Mesangial cell (primary cell): ENCODE results near the gene ADAR. TPM values are rescaled to one million over a fixed set of nuclear protein-coding genes. Genes with fewer than 3 reads are reported as not detected.

ENCODE experiments used
- total RNA-seq: library from RNA; depleted of rRNA; stranded (reverse); fragments of >200 nt; gene quantifications from 2 replicates; pipeline ENCODE4 v1.2.3, GENCODE V29; 2015

The ADAR gene, protein sequence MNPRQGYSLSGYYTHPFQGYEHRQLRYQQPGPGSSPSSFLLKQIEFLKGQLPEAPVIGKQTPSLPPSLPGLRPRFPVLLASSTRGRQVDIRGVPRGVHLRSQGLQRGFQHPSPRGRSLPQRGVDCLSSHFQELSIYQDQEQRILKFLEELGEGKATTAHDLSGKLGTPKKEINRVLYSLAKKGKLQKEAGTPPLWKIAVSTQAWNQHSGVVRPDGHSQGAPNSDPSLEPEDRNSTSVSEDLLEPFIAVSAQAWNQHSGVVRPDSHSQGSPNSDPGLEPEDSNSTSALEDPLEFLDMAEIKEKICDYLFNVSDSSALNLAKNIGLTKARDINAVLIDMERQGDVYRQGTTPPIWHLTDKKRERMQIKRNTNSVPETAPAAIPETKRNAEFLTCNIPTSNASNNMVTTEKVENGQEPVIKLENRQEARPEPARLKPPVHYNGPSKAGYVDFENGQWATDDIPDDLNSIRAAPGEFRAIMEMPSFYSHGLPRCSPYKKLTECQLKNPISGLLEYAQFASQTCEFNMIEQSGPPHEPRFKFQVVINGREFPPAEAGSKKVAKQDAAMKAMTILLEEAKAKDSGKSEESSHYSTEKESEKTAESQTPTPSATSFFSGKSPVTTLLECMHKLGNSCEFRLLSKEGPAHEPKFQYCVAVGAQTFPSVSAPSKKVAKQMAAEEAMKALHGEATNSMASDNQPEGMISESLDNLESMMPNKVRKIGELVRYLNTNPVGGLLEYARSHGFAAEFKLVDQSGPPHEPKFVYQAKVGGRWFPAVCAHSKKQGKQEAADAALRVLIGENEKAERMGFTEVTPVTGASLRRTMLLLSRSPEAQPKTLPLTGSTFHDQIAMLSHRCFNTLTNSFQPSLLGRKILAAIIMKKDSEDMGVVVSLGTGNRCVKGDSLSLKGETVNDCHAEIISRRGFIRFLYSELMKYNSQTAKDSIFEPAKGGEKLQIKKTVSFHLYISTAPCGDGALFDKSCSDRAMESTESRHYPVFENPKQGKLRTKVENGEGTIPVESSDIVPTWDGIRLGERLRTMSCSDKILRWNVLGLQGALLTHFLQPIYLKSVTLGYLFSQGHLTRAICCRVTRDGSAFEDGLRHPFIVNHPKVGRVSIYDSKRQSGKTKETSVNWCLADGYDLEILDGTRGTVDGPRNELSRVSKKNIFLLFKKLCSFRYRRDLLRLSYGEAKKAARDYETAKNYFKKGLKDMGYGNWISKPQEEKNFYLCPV
- 66.8 and 91.9 TPM in 2 replicates for total RNA-seq

GRCh38 chr1:154607609-154608396 is at the start of gene ADAR:
Gene ADAR (minus strand): TSS chr1:154608186. CDS start chr1:154608006, 180 bp downstream.

GRCh38 chr1:154567386-154568156 is 40.4 kb downstream of the ADAR start, which contains the start of gene CHRNB2:
Gene CHRNB2 (plus strand): TSS chr1:154567778. CDS start chr1:154568045, 267 bp downstream.

DNA sequence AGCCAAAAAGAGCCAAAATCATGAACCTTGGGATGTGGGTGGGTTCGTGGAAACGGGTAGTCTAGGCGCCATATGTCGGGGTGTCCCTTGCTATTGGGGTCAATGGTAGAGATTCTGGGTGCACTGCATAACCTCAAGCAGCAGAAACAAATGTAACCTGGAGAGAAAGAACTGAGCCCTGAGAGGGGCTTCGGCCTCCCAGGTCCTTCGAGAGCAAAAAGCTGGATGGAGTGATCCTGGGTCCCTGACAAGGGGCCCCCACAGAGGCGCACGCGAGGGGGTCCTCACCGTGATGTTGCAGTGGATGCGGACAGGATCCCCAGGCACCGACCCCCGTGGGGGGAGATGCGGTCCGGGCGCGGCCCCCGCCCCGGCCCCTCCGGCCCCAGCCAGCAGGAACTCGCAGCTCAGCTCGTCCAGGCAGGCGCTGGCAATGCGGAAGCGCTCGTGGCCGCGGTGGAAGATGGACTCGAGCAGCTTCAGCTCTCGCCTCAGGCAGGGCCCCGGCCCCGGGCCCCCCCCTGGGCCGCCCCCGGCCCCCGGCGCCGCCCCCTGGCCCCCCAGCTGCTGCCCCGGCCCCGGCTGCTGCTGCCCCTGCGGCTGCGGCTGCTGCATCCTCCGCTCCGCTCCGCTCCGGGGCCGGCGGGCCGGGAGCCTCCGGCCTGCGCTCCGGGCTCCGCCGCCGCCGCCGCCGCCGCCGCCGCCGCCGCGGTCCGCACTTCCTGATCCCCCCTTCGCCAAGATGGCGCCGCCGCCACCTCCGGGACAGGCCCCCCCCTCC is 49.9 kb downstream of the ADAR start, which contains the start of gene UBE2Q1:
Gene UBE2Q1 (minus strand): TSS at position 724 of the 781 bp plus-strand sequence. CDS start 109 bp downstream, at position 615.

Other genes starting within 250 kb of the ADAR start
- 6.7 and 36.4 TPM in 2 replicates for gene IL6R, start 202.8 kb downstream of the ADAR start, total RNA-seq
- not detected in 2 replicates for gene TDRD10, start 106.0 kb downstream of the ADAR start, total RNA-seq
- gene SHE, start 105.8 kb downstream of the ADAR start, total RNA-seq: under 0.01 TPM in 1 of 2 replicates, not detected in the other
- gene UBE2Q1, start 49.5 kb downstream of the ADAR start, total RNA-seq: 14.0 and 24.0 TPM in 2 replicates
- gene CHRNB2, start 40.4 kb downstream of the ADAR start, total RNA-seq: 0.25 TPM in 1 of 2 replicates, not detected in the other